HepG2 (cell line): ENCODE data around the gene GRB10. TPM values are rescaled to one million over a fixed set of nuclear protein-coding genes. Genes with fewer than 3 reads are reported as not detected.
A peak's percentile ranks its signal among the peaks of the same experiment; 100 is the strongest.

Experiments
- ASH2L ChIP-seq: fragments of 300-600, 200-600 bp; sonication (generic); IDR thresholded peaks from 2 replicates; pipeline ENCODE4 v1.7.0; 2017; ENCODE audit warnings: low read depth, mild to moderate bottlenecking, moderate library complexity, mixed read lengths, low read length; ENCODE audit not compliant: insufficient read length
- EZH2 ChIP-seq: conservative IDR thresholded peaks from 2 replicates; pipeline ENCODE4 v1.6.1; 2012; ENCODE audit warnings: mild to moderate bottlenecking, low read depth, low read length, moderate library complexity
- GPBP1L1 ChIP-seq: sonication (generic); formaldehyde crosslinking; IDR thresholded peaks from 2 replicates; pipeline ENCODE4 v1.5.0; 2020; ENCODE audit warnings: mild to moderate bottlenecking, missing genetic modification reagents
- HIVEP1 ChIP-seq: sonication (generic); formaldehyde crosslinking; IDR thresholded peaks from 2 replicates; pipeline ENCODE4 v1.4.0; 2020; ENCODE audit warnings: mild to moderate bottlenecking, missing genetic modification reagents
- JUN ChIP-seq: sonication (generic); formaldehyde crosslinking; IDR thresholded peaks from 2 replicates; pipeline ENCODE4 v1.4.0; 2020; ENCODE audit warnings: mild to moderate bottlenecking, missing genetic modification reagents
- NBN ChIP-seq: fragments of 450-650 bp; conservative IDR thresholded peaks from 2 replicates; pipeline ENCODE4 v1.6.1; 2017
- SIX1 ChIP-seq: sonication (generic); formaldehyde crosslinking; IDR thresholded peaks from 2 replicates; pipeline ENCODE4 v1.4.0; 2020; ENCODE audit warnings: missing genetic modification reagents, borderline replicate concordance
- TFE3 ChIP-seq: IDR thresholded peaks from 2 replicates; pipeline ENCODE4 v1.6.1; 2016
- ZNF691 ChIP-seq: sonication (generic); formaldehyde crosslinking; IDR thresholded peaks from 2 replicates; pipeline ENCODE4 v1.4.0; 2020; ENCODE audit warnings: missing genetic modification reagents, low read depth, mild to moderate bottlenecking, borderline replicate concordance
- polyA plus RNA-seq, 8 experiments: library from polyadenylated mRNA; depleted of rRNA in 3 of 8; stranded (reverse) in 7 of 8; unstranded in 1 of 8; fragments of >200 nt; fragmentation: Illumina TruSeq in 4 of 8; extraction: Trizol in 4 of 8; gene quantifications; 2 replicates each; pipeline versions ENCODE4 v1.2.1 to v1.2.3, GENCODE V29; 2011 to 2016; ENCODE audit warnings: low read depth in 4 of 8, missing spikeins in 1 of 8, mixed read lengths in 1 of 8; ENCODE audit not compliant: insufficient read depth in 1 of 8
- total RNA-seq, 5 experiments: library from RNA; depleted of rRNA; stranded (reverse); fragments of >200 nt; fragmentation: Illumina TruSeq; extraction: Trizol; gene quantifications; 2 replicates each; pipeline ENCODE4 v1.2.3, GENCODE V29; 2016; ENCODE audit warnings: low read depth in 1 of 5
- TF ChIP-seq, protein P1 (sequence below): sonication (generic); formaldehyde crosslinking; IDR thresholded peaks from 2 replicates; pipeline ENCODE4 v1.8.0; 2022; ENCODE audit warnings: mild to moderate bottlenecking, missing genetic modification reagents; ENCODE audit not compliant: insufficient replicate concordance
- TF ChIP-seq, protein P2 (sequence below): sonication (generic); formaldehyde crosslinking; IDR thresholded peaks from 2 replicates; pipeline ENCODE4 v1.9.0; 2021; ENCODE audit warnings: mild to moderate bottlenecking, missing genetic modification reagents
- TF ChIP-seq, protein P3 (sequence below): sonication (generic); formaldehyde crosslinking; conservative IDR thresholded peaks from 2 replicates; pipeline ENCODE4 v1.5.0; 2020; ENCODE audit warnings: missing genetic modification reagents

GRB10 gene
- total and polyA plus RNA-seq, 2 of the 13 experiments (the other 11 are each of a cell fraction or from before 2014, with no cell fraction given): 4.0 to 6.8 TPM

- TF ChIP-seq, protein P1, sequence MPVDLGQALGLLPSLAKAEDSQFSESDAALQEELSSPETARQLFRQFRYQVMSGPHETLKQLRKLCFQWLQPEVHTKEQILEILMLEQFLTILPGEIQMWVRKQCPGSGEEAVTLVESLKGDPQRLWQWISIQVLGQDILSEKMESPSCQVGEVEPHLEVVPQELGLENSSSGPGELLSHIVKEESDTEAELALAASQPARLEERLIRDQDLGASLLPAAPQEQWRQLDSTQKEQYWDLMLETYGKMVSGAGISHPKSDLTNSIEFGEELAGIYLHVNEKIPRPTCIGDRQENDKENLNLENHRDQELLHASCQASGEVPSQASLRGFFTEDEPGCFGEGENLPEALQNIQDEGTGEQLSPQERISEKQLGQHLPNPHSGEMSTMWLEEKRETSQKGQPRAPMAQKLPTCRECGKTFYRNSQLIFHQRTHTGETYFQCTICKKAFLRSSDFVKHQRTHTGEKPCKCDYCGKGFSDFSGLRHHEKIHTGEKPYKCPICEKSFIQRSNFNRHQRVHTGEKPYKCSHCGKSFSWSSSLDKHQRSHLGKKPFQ (CRISPR knock-in tag): no peak
- no peak; the same call in 1 of the 2 replicates for TF ChIP-seq SIX1 (CRISPR knock-in tag)
- no peak for TF ChIP-seq JUN (CRISPR knock-in tag)
- no peak for TF ChIP-seq HIVEP1
- no peak for TF ChIP-seq TFE3 (CRISPR knock-in tag)
- no peak for TF ChIP-seq NBN
- TF ChIP-seq GPBP1L1 (CRISPR knock-in tag): no peak
- no peak for TF ChIP-seq ZNF691 (CRISPR knock-in tag)
- no peak for TF ChIP-seq EZH2
- TF ChIP-seq ASH2L: peak; percentile 89
- TF ChIP-seq, protein P2, sequence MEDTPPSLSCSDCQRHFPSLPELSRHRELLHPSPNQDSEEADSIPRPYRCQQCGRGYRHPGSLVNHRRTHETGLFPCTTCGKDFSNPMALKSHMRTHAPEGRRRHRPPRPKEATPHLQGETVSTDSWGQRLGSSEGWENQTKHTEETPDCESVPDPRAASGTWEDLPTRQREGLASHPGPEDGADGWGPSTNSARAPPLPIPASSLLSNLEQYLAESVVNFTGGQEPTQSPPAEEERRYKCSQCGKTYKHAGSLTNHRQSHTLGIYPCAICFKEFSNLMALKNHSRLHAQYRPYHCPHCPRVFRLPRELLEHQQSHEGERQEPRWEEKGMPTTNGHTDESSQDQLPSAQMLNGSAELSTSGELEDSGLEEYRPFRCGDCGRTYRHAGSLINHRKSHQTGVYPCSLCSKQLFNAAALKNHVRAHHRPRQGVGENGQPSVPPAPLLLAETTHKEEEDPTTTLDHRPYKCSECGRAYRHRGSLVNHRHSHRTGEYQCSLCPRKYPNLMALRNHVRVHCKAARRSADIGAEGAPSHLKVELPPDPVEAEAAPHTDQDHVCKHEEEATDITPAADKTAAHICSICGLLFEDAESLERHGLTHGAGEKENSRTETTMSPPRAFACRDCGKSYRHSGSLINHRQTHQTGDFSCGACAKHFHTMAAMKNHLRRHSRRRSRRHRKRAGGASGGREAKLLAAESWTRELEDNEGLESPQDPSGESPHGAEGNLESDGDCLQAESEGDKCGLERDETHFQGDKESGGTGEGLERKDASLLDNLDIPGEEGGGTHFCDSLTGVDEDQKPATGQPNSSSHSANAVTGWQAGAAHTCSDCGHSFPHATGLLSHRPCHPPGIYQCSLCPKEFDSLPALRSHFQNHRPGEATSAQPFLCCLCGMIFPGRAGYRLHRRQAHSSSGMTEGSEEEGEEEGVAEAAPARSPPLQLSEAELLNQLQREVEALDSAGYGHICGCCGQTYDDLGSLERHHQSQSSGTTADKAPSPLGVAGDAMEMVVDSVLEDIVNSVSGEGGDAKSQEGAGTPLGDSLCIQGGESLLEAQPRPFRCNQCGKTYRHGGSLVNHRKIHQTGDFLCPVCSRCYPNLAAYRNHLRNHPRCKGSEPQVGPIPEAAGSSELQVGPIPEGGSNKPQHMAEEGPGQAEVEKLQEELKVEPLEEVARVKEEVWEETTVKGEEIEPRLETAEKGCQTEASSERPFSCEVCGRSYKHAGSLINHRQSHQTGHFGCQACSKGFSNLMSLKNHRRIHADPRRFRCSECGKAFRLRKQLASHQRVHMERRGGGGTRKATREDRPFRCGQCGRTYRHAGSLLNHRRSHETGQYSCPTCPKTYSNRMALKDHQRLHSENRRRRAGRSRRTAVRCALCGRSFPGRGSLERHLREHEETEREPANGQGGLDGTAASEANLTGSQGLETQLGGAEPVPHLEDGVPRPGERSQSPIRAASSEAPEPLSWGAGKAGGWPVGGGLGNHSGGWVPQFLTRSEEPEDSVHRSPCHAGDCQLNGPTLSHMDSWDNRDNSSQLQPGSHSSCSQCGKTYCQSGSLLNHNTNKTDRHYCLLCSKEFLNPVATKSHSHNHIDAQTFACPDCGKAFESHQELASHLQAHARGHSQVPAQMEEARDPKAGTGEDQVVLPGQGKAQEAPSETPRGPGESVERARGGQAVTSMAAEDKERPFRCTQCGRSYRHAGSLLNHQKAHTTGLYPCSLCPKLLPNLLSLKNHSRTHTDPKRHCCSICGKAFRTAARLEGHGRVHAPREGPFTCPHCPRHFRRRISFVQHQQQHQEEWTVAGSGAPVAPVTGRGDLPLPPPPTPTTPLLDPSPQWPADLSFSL: no peak
- TF ChIP-seq, protein P3, sequence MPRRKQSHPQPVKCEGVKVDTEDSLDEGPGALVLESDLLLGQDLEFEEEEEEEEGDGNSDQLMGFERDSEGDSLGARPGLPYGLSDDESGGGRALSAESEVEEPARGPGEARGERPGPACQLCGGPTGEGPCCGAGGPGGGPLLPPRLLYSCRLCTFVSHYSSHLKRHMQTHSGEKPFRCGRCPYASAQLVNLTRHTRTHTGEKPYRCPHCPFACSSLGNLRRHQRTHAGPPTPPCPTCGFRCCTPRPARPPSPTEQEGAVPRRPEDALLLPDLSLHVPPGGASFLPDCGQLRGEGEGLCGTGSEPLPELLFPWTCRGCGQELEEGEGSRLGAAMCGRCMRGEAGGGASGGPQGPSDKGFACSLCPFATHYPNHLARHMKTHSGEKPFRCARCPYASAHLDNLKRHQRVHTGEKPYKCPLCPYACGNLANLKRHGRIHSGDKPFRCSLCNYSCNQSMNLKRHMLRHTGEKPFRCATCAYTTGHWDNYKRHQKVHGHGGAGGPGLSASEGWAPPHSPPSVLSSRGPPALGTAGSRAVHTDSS (CRISPR knock-in tag): no peak
These were observed 217.8 kb downstream of the GRB10 start, which contains the start of gene DDC (continued) for GRCh38 chr7:50564640-50565558.
